B cell (primary cell): Measurements from ENCODE around the gene TRRAP. TPM values are rescaled to one million over a fixed set of nuclear protein-coding genes. Genes with fewer than 3 reads are reported as not detected.

ENCODE experiments used
- ATAC-seq: fragments of 200-7000 bp; cut with Tn5 transposase; one replicate; pipeline ENCODE4 v1.10.0; 2021; ENCODE audit warnings: low read depth, mild to moderate bottlenecking, moderate number of reproducible peaks, moderate library complexity
- CTCF ChIA-PET: fragments of 350-600 bp; sonication (Branson Sonifier 250); formaldehyde crosslinking; loops from one replicate; lab custom pipeline; 2021; ENCODE audit warnings: antibody characterized with exemption, inconsistent platforms; lab: Charles Lee
- POLR2A ChIA-PET: fragments of 350-600 bp; sonication (Branson Sonifier 250); formaldehyde crosslinking; loops from one replicate; lab custom pipeline; 2021; ENCODE audit warnings: antibody characterized with exemption; lab: Charles Lee
- DNase-seq: peaks from one replicate; pipeline ENCODE4 v3.0.0; 2013
- H2AFZ ChIP-seq: 2 replicates; pipeline ENCODE4 v1.6.1; 2012; ENCODE audit warnings: mild to moderate bottlenecking, low read depth, low read length; ENCODE audit not compliant: insufficient read depth, poor library complexity, severe bottlenecking
- H3K27ac ChIP-seq, 2 donors: 1 replicate in 1 of 2; 2 replicates in 1 of 2; pipeline ENCODE4 v1.5.1; 2012 to 2013; ENCODE audit warnings: low read length in 2 of 2, mild to moderate bottlenecking in 2 of 2, moderate library complexity in 1 of 2
- H3K27me3 ChIP-seq, 4 experiments: fragments of 200-600 bp in 1 of 4; sonication (generic) in 1 of 4; replicated peaks in 1 of 4; 1 replicate in 2 of 4; 2 replicates in 2 of 4; pipeline versions ENCODE4 v1.6.1 to v1.7.0; 2013 to 2016; ENCODE audit warnings: low read length in 3 of 4, mild to moderate bottlenecking in 2 of 4, mixed read lengths in 1 of 4, moderate library complexity in 1 of 4; ENCODE audit not compliant: insufficient read depth in 4 of 4, control insufficient read depth in 3 of 4; ENCODE audit errors: control extremely low read depth in 1 of 4
- H3K36me3 ChIP-seq, 2 experiments: replicated peaks in 1 of 2; 1 replicate in 1 of 2; 2 replicates in 1 of 2; pipeline versions ENCODE4 v1.6.1 to v1.7.1; 2013; ENCODE audit warnings: low read length in 1 of 2; ENCODE audit not compliant: insufficient read depth in 2 of 2, control insufficient read depth in 1 of 2; ENCODE audit errors: control extremely low read depth in 1 of 2, extremely low read depth in 1 of 2
- H3K4me1 ChIP-seq, 2 donors: fragments of 200-600 bp in 1 of 2; sonication (generic) in 1 of 2; 1 replicate in 1 of 2; 2 replicates in 1 of 2; pipeline versions ENCODE4 v1.5.1 to v1.6.1; 2013 to 2017; ENCODE audit warnings: low read length in 2 of 2; ENCODE audit not compliant: control insufficient read depth in 2 of 2, insufficient read depth in 2 of 2
- H3K4me2 ChIP-seq: replicated peaks from 2 replicates; pipeline ENCODE3; 2012; ENCODE audit warnings: mild to moderate bottlenecking, low read depth, low read length; ENCODE audit not compliant: poor library complexity, severe bottlenecking
- H3K4me3 ChIP-seq, 5 experiments: fragments of 200-600 bp in 1 of 5; sonication (generic) in 1 of 5; 1 replicate in 3 of 5; 2 replicates in 2 of 5; pipeline versions ENCODE4 v1.5.1 to v1.7.0; 2011 to 2016; ENCODE audit warnings: low read length in 4 of 5, mild to moderate bottlenecking in 4 of 5, low read depth in 2 of 5, control low read depth in 1 of 5, moderate library complexity in 1 of 5; ENCODE audit not compliant: insufficient read depth in 1 of 5; ENCODE audit errors: control extremely low read depth in 1 of 5, extremely low read depth in 1 of 5
- H3K79me2 ChIP-seq: fragments of 200-600 bp; sonication (generic); one replicate; pipeline ENCODE4 v1.6.0; 2016; ENCODE audit warnings: low read length; ENCODE audit not compliant: control insufficient read depth, insufficient read depth
- H3K9ac ChIP-seq: fragments of 200-600 bp; sonication (generic); 2 replicates; pipeline ENCODE4 v1.6.1; 2017; ENCODE audit warnings: mild to moderate bottlenecking, low read length, moderate library complexity
- H3K9me3 ChIP-seq, 3 donors: one replicate each; pipeline versions ENCODE4 v1.6.1 to v1.7.1; 2013; ENCODE audit warnings: low read length in 2 of 3; ENCODE audit not compliant: control insufficient read depth in 2 of 3, insufficient read depth in 1 of 3; ENCODE audit errors: control extremely low read depth in 1 of 3
- H4K20me1 ChIP-seq: 2 replicates; pipeline ENCODE4 v1.6.0; 2012; ENCODE audit warnings: mild to moderate bottlenecking, low read length; ENCODE audit not compliant: insufficient read depth, control insufficient read depth, poor library complexity, severe bottlenecking
- H3K27ac Mint-ChIP-seq: one replicate; pipeline ENCODE4 v1.8.0; 2021; ENCODE audit warnings: mixed read lengths
- H3K27me3 Mint-ChIP-seq: one replicate; pipeline ENCODE4 v1.8.0; 2021; ENCODE audit warnings: mixed read lengths
- H3K4me1 Mint-ChIP-seq: one replicate; pipeline ENCODE4 v1.8.0; 2021; ENCODE audit warnings: mixed read lengths
- H3K4me3 Mint-ChIP-seq: one replicate; pipeline ENCODE4 v1.8.0; 2021; ENCODE audit warnings: mixed read lengths
- H3K9me3 Mint-ChIP-seq: one replicate; pipeline ENCODE4 v1.8.0; 2022; ENCODE audit warnings: mixed read lengths; ENCODE audit not compliant: insufficient read depth
- CTCF ChIP-seq: fragments of 200-600 bp; IDR thresholded peaks from one replicate; pipeline ENCODE4 v1.8.0; 2022; ENCODE audit warnings: antibody characterized with exemption, mild to moderate bottlenecking
- EZH2 ChIP-seq: IDR thresholded peaks from 2 replicates; pipeline ENCODE4 v1.6.1; 2012; ENCODE audit warnings: borderline replicate concordance, low read depth, mild to moderate bottlenecking, moderate library complexity, low read length; ENCODE audit not compliant: insufficient read depth, poor library complexity, severe bottlenecking
- WGBS: methylation state at CpG from one replicate; pipeline ENCODE4 v1.1.5; 2013; ENCODE audit warnings: missing lambda C conversion rate; ENCODE audit not compliant: insufficient coverage; 5-methylcytosine and 5-hydroxymethylcytosine counted together
- intact Hi-C: fragments of 100-400 bp; cut with micrococcal nuclease; formaldehyde crosslinking; loops from one replicate; pipeline ENCODE4 v1.10.0; 2022
- polyA plus RNA-seq: library from polyadenylated mRNA; depleted of rRNA; stranded (reverse); fragments of >200 nt; gene quantifications from 2 replicates; pipeline ENCODE4 v1.2.3, GENCODE V29; 2012
- total RNA-seq, 2 donors: library from RNA; stranded (reverse); fragments of 120-200 nt in 1 of 2; gene quantifications; 1 replicate in 1 of 2; 2 replicates in 1 of 2; pipeline versions ENCODE4 v1.2.3 to v1.2.4, GENCODE V29; 2013 to 2022

Gene TRRAP
- total and polyA plus RNA-seq, 2 donors (not counting 1 experiment from before 2014, with no cell fraction given) = 25.4 to 102 TPM

DNA sequence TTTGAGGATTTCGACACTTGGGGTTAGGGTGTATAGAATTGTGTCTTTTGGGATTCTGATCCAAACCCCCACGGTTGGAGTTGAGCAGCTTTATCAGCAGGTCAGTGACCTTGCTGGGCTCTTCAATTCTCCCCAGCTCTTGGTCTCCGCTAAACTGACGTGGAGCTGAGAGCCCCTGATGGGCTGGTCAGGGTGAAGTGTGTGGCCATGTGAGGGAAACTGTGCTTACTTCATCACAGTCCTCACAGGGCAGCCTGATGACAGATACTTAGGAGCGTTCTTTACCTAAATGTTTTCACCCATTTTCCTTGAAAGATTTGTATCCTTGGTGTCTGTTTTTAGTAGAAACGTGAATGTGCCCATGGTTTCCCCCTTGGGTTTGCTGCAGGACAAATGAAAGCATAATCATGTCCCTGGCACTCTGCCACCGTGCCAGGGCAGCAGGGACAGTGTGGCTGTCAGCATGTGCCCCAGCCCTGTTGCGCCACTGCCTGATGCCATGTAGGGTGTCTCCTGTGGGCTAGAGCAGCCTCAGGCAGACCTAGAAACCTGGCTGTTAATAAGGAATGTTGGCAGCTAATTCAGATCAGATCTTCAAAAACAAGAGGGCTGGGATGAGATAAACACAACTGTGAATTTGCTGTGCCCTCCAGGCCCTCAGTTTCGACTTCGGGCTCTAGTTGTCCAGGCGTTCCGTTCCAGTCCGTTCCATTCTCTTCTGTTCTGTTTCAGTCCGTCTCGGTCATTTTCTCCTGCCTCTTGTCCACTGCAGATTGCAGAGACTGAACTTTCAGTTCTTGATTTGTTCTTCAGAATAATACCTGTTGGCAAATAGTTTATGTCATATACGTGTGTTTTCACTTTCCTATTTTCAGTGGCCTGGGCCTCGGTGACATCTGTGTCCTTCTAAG is 96.8 kb downstream of the TRRAP start:
- no peak overlapping the region for H3K4me3 ChIP-seq
- Mint-ChIP-seq H3K4me3 (no peak overlapping the region), H3K27me3 (no peaks in the 10 kb centered on the region), H3K4me1 (no peaks in the 10 kb centered on the region), H3K27ac (no peak overlapping the region), H3K9me3 (no peaks in the 10 kb centered on the region)
- H3K79me2 ChIP-seq = no peaks in the 10 kb centered on the region
- ChIA-PET CTCF (no interaction called here), POLR2A (no interaction called here)
- peaks cover 9 to 98% of the 10 kb centered on the region in 2 experiments for H3K36me3 ChIP-seq
- DNase-seq = no peak
- no peak overlapping the region for H3K27ac ChIP-seq
- no peaks in the 10 kb centered on the region for H3K27me3 ChIP-seq
- no peak overlapping the region for H3K4me2 ChIP-seq
- no peak overlapping the region for H3K9ac ChIP-seq
- no peaks in the 10 kb centered on the region for H4K20me1 ChIP-seq
- no peak for ATAC-seq
- H3K9me3 ChIP-seq = no peaks in the 10 kb centered on the region
- no peaks in the 10 kb centered on the region for H3K4me1 ChIP-seq
- intact Hi-C loops = no loop called here
- TF ChIP-seq CTCF (no peak), EZH2 (no peak)
- WGBS = over 99% methylated on average over 12 of the region's 17 CpGs
- H2AFZ ChIP-seq = no peak overlapping the region

- no peak overlapping the region for H3K27ac Mint-ChIP-seq
- no peak for ATAC-seq
- Histone ChIP-seq H3K9ac (no peak overlapping the region), H3K79me2 (no peaks in the 10 kb centered on the region), H3K4me2 (no peak overlapping the region), H3K36me3 (peaks cover 4 to 93% of the 10 kb centered on the region in 2 experiments), H3K9me3 (no peaks in the 10 kb centered on the region), H3K4me3 (no peak overlapping the region), H2AFZ (no peak overlapping the region), H3K27ac (no peak overlapping the region), H3K4me1 (no peaks in the 10 kb centered on the region), H3K27me3 (no peaks in the 10 kb centered on the region), H4K20me1 (no peaks in the 10 kb centered on the region)
- WGBS = over 99% methylated on average over 23 of the region's 30 CpGs
- H3K4me1 Mint-ChIP-seq = no peaks in the 10 kb centered on the region
- POLR2A ChIA-PET = no interaction called here
- H3K27me3 Mint-ChIP-seq = no peaks in the 10 kb centered on the region
- intact Hi-C loops = no loop called here
- CTCF ChIA-PET = no interaction called here
- H3K9me3 Mint-ChIP-seq = no peaks in the 10 kb centered on the region
- H3K4me3 Mint-ChIP-seq = no peak overlapping the region
- DNase-seq = no peak
- no peak for TF ChIP-seq CTCF
- TF ChIP-seq EZH2 = no peak
Measured at GRCh38 chr7:98976396-98977185, 98.3 kb downstream of the TRRAP start.
